Liver (tissue), 3 donors: ENCODE results near the gene METTL15.

Experiments
- ATF3 ChIP-seq: IDR thresholded peaks from 2 replicates; pipeline ENCODE4 v1.6.1; 2016; ENCODE audit warnings: antibody characterized with exemption
- CTCF ChIP-seq: fragments of 150-350 bp; IDR thresholded peaks from 2 replicates; pipeline ENCODE4 v1.5.1; 2017; ENCODE audit warnings: improper control_type of control experiment, low read depth, low read length; ENCODE audit not compliant: missing input control
- EGR1 ChIP-seq, 2 donors: IDR thresholded peaks; 2 replicates each; pipeline ENCODE4 v1.6.1; 2016 to 2018; ENCODE audit warnings: antibody characterized with exemption in 2 of 2, low read depth in 2 of 2
- FOXA1 ChIP-seq: IDR thresholded peaks from 2 replicates; pipeline ENCODE4 v1.6.1; 2016; ENCODE audit warnings: antibody characterized with exemption
- JUND ChIP-seq, 2 donors: IDR thresholded peaks; 2 replicates each; pipeline ENCODE4 v1.6.1; 2016; ENCODE audit warnings: antibody characterized with exemption in 2 of 2
- MAX ChIP-seq: IDR thresholded peaks from 2 replicates; pipeline ENCODE4 v1.6.1; 2016; ENCODE audit warnings: antibody characterized with exemption
- RAD21 ChIP-seq, 2 donors: IDR thresholded peaks; 2 replicates each; pipeline ENCODE4 v1.6.1; 2016; ENCODE audit warnings: antibody characterized with exemption in 2 of 2, mild to moderate bottlenecking in 2 of 2
- REST ChIP-seq: IDR thresholded peaks from 2 replicates; pipeline ENCODE4 v1.6.1; 2016; ENCODE audit warnings: antibody characterized with exemption, mild to moderate bottlenecking
- donor health status: healthy.
- donor health status: healthy.

- TF ChIP-seq EGR1 (IDR thresholded peaks at IDR 0.05; ENCODE audit: low read depth in 2 of 2) = no peak
- TF ChIP-seq CTCF = no peak
- no peak for TF ChIP-seq REST
- TF ChIP-seq ATF3 = no peak
- no peak for TF ChIP-seq JUND (IDR thresholded peaks at IDR 0.05)
- no peak for TF ChIP-seq FOXA1
- no peak for TF ChIP-seq MAX
- TF ChIP-seq RAD21 (IDR thresholded peaks at IDR 0.05) = no peak
Observed at GRCh38 chr11:28343304-28344233, 235.4 kb downstream of the METTL15 start.
